ENCODE measurements around the gene AVPR2.

AVPR2 gene

GRCh38 chrX:153944800-153945150 lies 40.3 kb downstream of the AVPR2 start:
- Histone ChIP-seq H3K27ac (ENCODE audit: extremely low read depth, low read depth, low read length) (no peak overlapping the region), H3K4me3 (ENCODE audit: low read depth, low read length) (no peak overlapping the region), H3K36me3 (ENCODE audit: control insufficient read depth in 2 of 2, insufficient read depth in 1 of 2, low read length in 2 of 2) (peaks cover 10 to 24% of the 10 kb centered on the region in 2 experiments; a peak in 1 of 3 replicates), H3K4me1 (ENCODE audit: control insufficient read depth, insufficient read depth, low read length) (no peaks in the 10 kb centered on the region; the same call in 1 of the 2 replicates), H3K9me3 (ENCODE audit: control insufficient read depth, insufficient read depth, low read depth, low read length) (no peaks in the 10 kb centered on the region)
- TF ChIP-seq, protein P1, sequence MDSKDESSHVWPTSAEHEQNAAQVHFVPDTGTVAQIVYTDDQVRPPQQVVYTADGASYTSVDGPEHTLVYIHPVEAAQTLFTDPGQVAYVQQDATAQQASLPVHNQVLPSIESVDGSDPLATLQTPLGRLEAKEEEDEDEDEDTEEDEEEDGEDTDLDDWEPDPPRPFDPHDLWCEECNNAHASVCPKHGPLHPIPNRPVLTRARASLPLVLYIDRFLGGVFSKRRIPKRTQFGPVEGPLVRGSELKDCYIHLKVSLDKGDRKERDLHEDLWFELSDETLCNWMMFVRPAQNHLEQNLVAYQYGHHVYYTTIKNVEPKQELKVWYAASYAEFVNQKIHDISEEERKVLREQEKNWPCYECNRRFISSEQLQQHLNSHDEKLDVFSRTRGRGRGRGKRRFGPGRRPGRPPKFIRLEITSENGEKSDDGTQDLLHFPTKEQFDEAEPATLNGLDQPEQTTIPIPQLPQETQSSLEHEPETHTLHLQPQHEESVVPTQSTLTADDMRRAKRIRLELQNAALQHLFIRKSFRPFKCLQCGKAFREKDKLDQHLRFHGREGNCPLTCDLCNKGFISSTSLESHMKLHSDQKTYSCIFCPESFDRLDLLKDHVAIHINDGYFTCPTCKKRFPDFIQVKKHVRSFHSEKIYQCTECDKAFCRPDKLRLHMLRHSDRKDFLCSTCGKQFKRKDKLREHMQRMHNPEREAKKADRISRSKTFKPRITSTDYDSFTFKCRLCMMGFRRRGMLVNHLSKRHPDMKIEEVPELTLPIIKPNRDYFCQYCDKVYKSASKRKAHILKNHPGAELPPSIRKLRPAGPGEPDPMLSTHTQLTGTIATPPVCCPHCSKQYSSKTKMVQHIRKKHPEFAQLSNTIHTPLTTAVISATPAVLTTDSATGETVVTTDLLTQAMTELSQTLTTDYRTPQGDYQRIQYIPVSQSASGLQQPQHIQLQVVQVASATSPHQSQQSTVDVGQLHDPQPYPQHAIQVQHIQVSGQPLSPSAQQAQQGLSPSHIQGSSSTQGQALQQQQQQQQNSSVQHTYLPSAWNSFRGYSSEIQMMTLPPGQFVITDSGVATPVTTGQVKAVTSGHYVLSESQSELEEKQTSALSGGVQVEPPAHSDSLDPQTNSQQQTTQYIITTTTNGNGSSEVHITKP (tag by site-specific recombination; IDR thresholded peaks at IDR 0.05): peak; percentile 92
- TF ChIP-seq CTCF (tag by site-specific recombination; IDR thresholded peaks at IDR 0.05) (no peak), KLF1 (tag by site-specific recombination; IDR thresholded peaks at IDR 0.05) (peak; percentile 21; the same call in 1 of the 2 replicates), ZNF146 (tag by site-specific recombination; IDR thresholded peaks at IDR 0.05) (peak; percentile 33; the same call in 1 of the 2 replicates), ZBTB21 (tag by site-specific recombination; IDR thresholded peaks at IDR 0.05) (no peak), ZNF404 (tag by site-specific recombination; IDR thresholded peaks at IDR 0.05) (no peak), ZFHX2 (tag by site-specific recombination; conservative IDR thresholded peaks at IDR 0.05) (peak; percentile 23; the same call in 1 of the 2 replicates), ZNF341 (tag by site-specific recombination; IDR thresholded peaks at IDR 0.05; ENCODE audit: low read depth) (peak; percentile 41; the same call in 1 of the 2 replicates)
- ChIA-PET CTCF (interaction anchor here (0.6 to 10.9 kb wide), 10 partner anchors 8 to 589 kb away, joined by 3 to 267 read pairs (median 5); partner anchors contain the start of genes ARHGAP4, DNASE1L1, HCFC1 and NAA10), POLR2A (interaction anchor here (1.2 to 3.0 kb wide), 6 partner anchors 7 to 181 kb away, joined by 3 to 21 read pairs (median 5); partner anchors contain the start of genes HCFC1, NAA10 and PLXNB3)

GRCh38 chrX:153945956-153946943 lies 41.8 kb downstream of the AVPR2 start:
- H3K4me1 ChIP-seq (ENCODE audit: control insufficient read depth, insufficient read depth, low read length): no peaks in the 10 kb centered on the region; the same call in 1 of the 2 replicates
- ChIA-PET CTCF (interaction anchor here (0.6 to 10.9 kb wide), 29 partner anchors 10 to 994 kb away, joined by 3 to 267 read pairs (median 4); partner anchors contain the start of genes ARHGAP4, HCFC1, NAA10 and PLXNB3), POLR2A (interaction anchor here (0.9 to 3.0 kb wide), 8 partner anchors 9 to 25 kb away, joined by 3 to 38 read pairs (median 7); partner anchors contain the start of genes HCFC1 and NAA10)
- no peak overlapping the region for H3K4me3 ChIP-seq (ENCODE audit: low read depth, low read length)
- H3K9me3 ChIP-seq (ENCODE audit: control insufficient read depth, insufficient read depth, low read depth, low read length): no peaks in the 10 kb centered on the region
- peaks cover 23 to 36% of the 10 kb centered on the region in 2 experiments; a peak in 2 of 3 replicates for H3K36me3 ChIP-seq (ENCODE audit: control insufficient read depth in 2 of 2, insufficient read depth in 1 of 2, low read length in 2 of 2)
- no peak overlapping the region for H3K27ac ChIP-seq (ENCODE audit: extremely low read depth, low read depth, low read length)
- TF ChIP-seq ZSCAN4 (tag by site-specific recombination; IDR thresholded peaks at IDR 0.05): no peak
- TF ChIP-seq ZNF398 (tag by site-specific recombination; IDR thresholded peaks at IDR 0.05): no peak
- peak; percentile 69 for TF ChIP-seq SCRT2 (tag by site-specific recombination; IDR thresholded peaks at IDR 0.05)
- peak; percentile 64; the same call in 1 of the 2 replicates for TF ChIP-seq ZNF10 (tag by site-specific recombination; IDR thresholded peaks at IDR 0.05)
- no peak for TF ChIP-seq ZNF211 (tag by site-specific recombination; IDR thresholded peaks at IDR 0.05; ENCODE audit: low read depth)
- no peak for TF ChIP-seq KLF8 (tag by site-specific recombination; IDR thresholded peaks at IDR 0.05)
- peak; percentile 79; the same call in 1 of the 2 replicates for TF ChIP-seq SCRT1 (tag by site-specific recombination; IDR thresholded peaks at IDR 0.05; ENCODE audit: borderline replicate concordance)
